HepG2 (cell line): ENCODE results near the gene RRBP1. TPM values are rescaled to one million over a fixed set of nuclear protein-coding genes. Genes with fewer than 3 reads are reported as not detected.

Experiments
- ATAC-seq: fragments of 200-7000 bp; cut with Tn5 transposase; 3 replicates; pipeline ENCODE4 v1.9.1; 2020; ENCODE audit warnings: mild to moderate bottlenecking, moderate library complexity
- BruUV-seq: library from RNA; stranded (reverse); fragments of 400-500 nt; replicated peaks from 2 replicates; lab custom pipeline; 2021; lab: Mats Ljungman, UMichigan
- CTCF ChIA-PET: fragments of 300-600 bp; formaldehyde crosslinking; extraction: SDS; loops from one replicate; lab custom pipeline; 2021; ENCODE audit warnings: low total read pairs, inconsistent platforms, low intra/inter-chr PET ratio; lab: Yijun Ruan, JAX
- POLR2A ChIA-PET: fragments of 350-600 bp; sonication (Branson Sonifier 250); formaldehyde crosslinking; loops from one replicate; lab custom pipeline; 2020; ENCODE audit warnings: antibody characterized with exemption, inconsistent platforms; lab: Yijun Ruan, JAX
- DNase-seq: peaks from one replicate; pipeline ENCODE4 v3.0.0-alpha.2; 2015; ENCODE audit warnings: low spot score
- FAIRE-seq: peaks from 3 replicates; lab custom pipeline; 2011; peaks lifted over from hg19 to GRCh38; lab: Jason Lieb, UNC
- H2AFZ ChIP-seq: one replicate; pipeline ENCODE4 v1.6.1; 2011; ENCODE audit warnings: low read length, inconsistent platforms
- H3K27ac ChIP-seq: fragments of 300-600 bp; 3 replicates; pipeline ENCODE4 v1.8.0; 2011; ENCODE audit warnings: mixed run types, mild to moderate bottlenecking, mixed read lengths, low read length, inconsistent platforms; ENCODE audit not compliant: insufficient read depth; ENCODE audit errors: extremely low read length
- H3K27me3 ChIP-seq, 2 experiments: fragments of 200-600 bp in 1 of 2; 2 replicates in 1 of 2; 3 replicates in 1 of 2; pipeline versions ENCODE4 v1.6.0 to v1.8.0; 2011; ENCODE audit warnings: low read length in 2 of 2, mild to moderate bottlenecking in 2 of 2, moderate library complexity in 2 of 2, inconsistent platforms in 1 of 2; ENCODE audit not compliant: insufficient read depth in 2 of 2, control insufficient read depth in 1 of 2
- H3K36me3 ChIP-seq, 2 experiments: fragments of 200-600 bp in 1 of 2; replicated peaks in 1 of 2; 2 replicates in 1 of 2; 3 replicates in 1 of 2; pipeline versions ENCODE4 v1.5.1 to v1.8.0; 2011; ENCODE audit warnings: low read length in 2 of 2, inconsistent platforms in 1 of 2; ENCODE audit not compliant: insufficient read depth in 2 of 2, control insufficient read depth in 1 of 2
- H3K4me1 ChIP-seq: 2 replicates; pipeline ENCODE4 v1.5.1; 2012; ENCODE audit warnings: low read length, inconsistent platforms; ENCODE audit not compliant: insufficient read depth
- H3K4me2 ChIP-seq: 2 replicates; pipeline ENCODE4 v1.6.0; 2011; ENCODE audit warnings: low read depth, low read length, inconsistent platforms
- H3K4me3 ChIP-seq, 3 experiments: fragments of 200-600 bp in 1 of 3; sonication (generic), shearing (Covaris generic) in 1 of 3; replicated peaks in 1 of 3; 2 replicates each; pipeline ENCODE4 v1.5.1; 2011 to 2016; ENCODE audit warnings: low read length in 3 of 3, inconsistent platforms in 2 of 3, low read depth in 2 of 3, mild to moderate bottlenecking in 2 of 3, control low read depth in 1 of 3, mixed read lengths in 1 of 3; ENCODE audit not compliant: insufficient read depth in 1 of 3
- H3K79me2 ChIP-seq: one replicate; pipeline ENCODE4 v1.6.1; 2011; ENCODE audit warnings: low read length, inconsistent platforms; ENCODE audit not compliant: insufficient read depth
- H3K9ac ChIP-seq: 2 replicates; pipeline ENCODE4 v1.6.0; 2011; ENCODE audit warnings: mild to moderate bottlenecking, low read depth, low read length, inconsistent platforms; ENCODE audit not compliant: insufficient read depth
- H3K9me3 ChIP-seq: 2 replicates; pipeline ENCODE4 v1.5.1; 2012; ENCODE audit warnings: mild to moderate bottlenecking, low read length
- H4K20me1 ChIP-seq: 2 replicates; pipeline ENCODE4 v1.6.0; 2011; ENCODE audit warnings: inconsistent platforms, mild to moderate bottlenecking, low read length, moderate library complexity; ENCODE audit not compliant: insufficient read depth
- AGO1 ChIP-seq: fragments of 200-400 bp; formaldehyde crosslinking; IDR thresholded peaks from 2 replicates; pipeline ENCODE4 v1.6.1; 2017; ENCODE audit warnings: mild to moderate bottlenecking, low read depth, low read length, moderate library complexity; ENCODE audit not compliant: poor library complexity, severe bottlenecking
- AGO2 ChIP-seq: fragments of 200-400 bp; formaldehyde crosslinking; optimal IDR thresholded peaks from 2 replicates; pipeline ENCODE3; 2017; ENCODE audit warnings: mild to moderate bottlenecking, low read depth, low read length, moderate library complexity
- CERS6 ChIP-seq: sonication (generic); formaldehyde crosslinking; IDR thresholded peaks from 2 replicates; pipeline ENCODE4 v1.5.0; 2020; ENCODE audit warnings: missing genetic modification reagents
- ELF3 ChIP-seq: IDR thresholded peaks from 2 replicates; pipeline ENCODE4 v1.6.1; 2016; ENCODE audit warnings: missing genetic modification reagents, missing compliant biosample characterization
- FLYWCH1 ChIP-seq: sonication (generic); formaldehyde crosslinking; IDR thresholded peaks from 2 replicates; pipeline ENCODE4 v1.8.1; 2023; ENCODE audit warnings: mild to moderate bottlenecking, missing genetic modification reagents
- GABPB1 ChIP-seq: IDR thresholded peaks from 2 replicates; pipeline ENCODE4 v1.6.1; 2016; ENCODE audit warnings: mild to moderate bottlenecking, missing genetic modification reagents, moderate library complexity, missing compliant biosample characterization
- GTF2F1 ChIP-seq: fragments of 150-350 bp; IDR thresholded peaks from 2 replicates; pipeline ENCODE4 v1.6.1; 2014; ENCODE audit warnings: low read length
- JDP2 ChIP-seq: sonication (generic); formaldehyde crosslinking; IDR thresholded peaks from 2 replicates; pipeline ENCODE4 v1.8.1; 2022; ENCODE audit warnings: missing genetic modification reagents, borderline replicate concordance
- MIER2 ChIP-seq: IDR thresholded peaks from 2 replicates; pipeline ENCODE4 v1.6.1; 2016; ENCODE audit warnings: missing biosample characterization, missing genetic modification reagents
- NFE2 ChIP-seq: sonication (generic); formaldehyde crosslinking; IDR thresholded peaks from 2 replicates; pipeline ENCODE4 v1.4.0; 2020; ENCODE audit warnings: missing genetic modification reagents
- PAF1 ChIP-seq: IDR thresholded peaks from 2 replicates; pipeline ENCODE4 v1.6.1; 2016; ENCODE audit warnings: missing genetic modification reagents, missing compliant biosample characterization
- PCBP1 ChIP-seq: fragments of 200-400 bp; formaldehyde crosslinking; IDR thresholded peaks from 2 replicates; pipeline ENCODE4 v1.6.1; 2017; ENCODE audit warnings: mild to moderate bottlenecking, low read depth, low read length, borderline replicate concordance
- PTBP1 ChIP-seq: fragments of 200-400 bp; formaldehyde crosslinking; IDR thresholded peaks from 2 replicates; pipeline ENCODE4 v1.6.1; 2018; ENCODE audit warnings: low read length, low read depth; ENCODE audit not compliant: poor library complexity, severe bottlenecking
- SMAD1 ChIP-seq: sonication (generic); formaldehyde crosslinking; IDR thresholded peaks from 2 replicates; pipeline ENCODE4 v1.4.0; 2020; ENCODE audit warnings: missing genetic modification reagents, low read depth, mild to moderate bottlenecking, borderline replicate concordance
- STAG1 ChIP-seq: sonication (generic); formaldehyde crosslinking; IDR thresholded peaks from 2 replicates; pipeline ENCODE4 v1.4.0; 2020; ENCODE audit warnings: missing genetic modification reagents
- XBP1 ChIP-seq: sonication (generic); formaldehyde crosslinking; IDR thresholded peaks from 2 replicates; pipeline ENCODE4 v1.5.0; 2020; ENCODE audit warnings: missing genetic modification reagents
- ZBTB21 ChIP-seq: sonication (generic); formaldehyde crosslinking; IDR thresholded peaks from 2 replicates; pipeline ENCODE4 v1.4.0; 2020; ENCODE audit warnings: missing genetic modification reagents
- ZBTB4 ChIP-seq: sonication (generic); formaldehyde crosslinking; IDR thresholded peaks from 2 replicates; pipeline ENCODE4 v1.4.0; 2020; ENCODE audit warnings: missing genetic modification reagents, mild to moderate bottlenecking, borderline replicate concordance
- ZC3H13 ChIP-seq: sonication (generic); formaldehyde crosslinking; IDR thresholded peaks from 2 replicates; pipeline ENCODE4 v1.8.1; 2023; ENCODE audit warnings: mild to moderate bottlenecking, missing genetic modification reagents, moderate library complexity
- ZNF251 ChIP-seq: sonication (generic); formaldehyde crosslinking; IDR thresholded peaks from 2 replicates; pipeline ENCODE4 v1.9.0; 2021; ENCODE audit warnings: mild to moderate bottlenecking, missing genetic modification reagents
- ZNF274 ChIP-seq: sonication (generic); formaldehyde crosslinking; IDR thresholded peaks from 2 replicates; pipeline ENCODE4 v1.5.1; 2020; ENCODE audit warnings: mild to moderate bottlenecking, missing genetic modification reagents
- ZNF326 ChIP-seq: sonication (generic); formaldehyde crosslinking; IDR thresholded peaks from 2 replicates; pipeline ENCODE4 v1.4.0; 2020; ENCODE audit warnings: missing genetic modification reagents, borderline replicate concordance
- ZNF607 ChIP-seq: sonication (generic); formaldehyde crosslinking; IDR thresholded peaks from 2 replicates; pipeline ENCODE4 v1.5.1; 2020; ENCODE audit warnings: missing genetic modification reagents, mild to moderate bottlenecking, borderline replicate concordance
- ZNF772 ChIP-seq: sonication (generic); formaldehyde crosslinking; IDR thresholded peaks from 2 replicates; pipeline ENCODE4 v1.5.0; 2020; ENCODE audit warnings: mild to moderate bottlenecking, missing genetic modification reagents
- WGBS: methylation state at CpG from one replicate; pipeline ENCODE4 v1.1.6; 2017; ENCODE audit warnings: low lambda C conversion rate; 5-methylcytosine and 5-hydroxymethylcytosine counted together
- in situ Hi-C: cut with HindIII; loops from 2 replicates; pipeline ENCODE4 v1.10.0; 2017; ENCODE audit warnings: low pct_unique_long_range_greater_than_20kb; ENCODE audit not compliant: extremely low pct_ligation_motif_present
- intact Hi-C: fragments of 100-400 bp; cut with micrococcal nuclease; formaldehyde crosslinking; loops from one replicate; pipeline ENCODE4 v1.10.0; 2022; ENCODE audit not compliant: unreplicated experiment
- polyA plus RNA-seq, 8 experiments: library from polyadenylated mRNA; depleted of rRNA in 3 of 8; stranded (reverse) in 7 of 8; unstranded in 1 of 8; fragments of >200 nt; fragmentation: Illumina TruSeq in 4 of 8; extraction: Trizol in 4 of 8; gene quantifications; 2 replicates each; pipeline versions ENCODE4 v1.2.1 to v1.2.3, GENCODE V29; 2011 to 2016; ENCODE audit warnings: low read depth in 4 of 8, missing spikeins in 1 of 8, mixed read lengths in 1 of 8; ENCODE audit not compliant: insufficient read depth in 1 of 8
- total RNA-seq, 5 experiments: library from RNA; depleted of rRNA; stranded (reverse); fragments of >200 nt; fragmentation: Illumina TruSeq; extraction: Trizol; gene quantifications; 2 replicates each; pipeline ENCODE4 v1.2.3, GENCODE V29; 2016; ENCODE audit warnings: low read depth in 1 of 5

RRBP1 gene
- total and polyA plus RNA-seq, 2 of the 13 experiments (the other 11 are each of a cell fraction or from before 2014, with no cell fraction given): 150 to 222 TPM

GRCh38 chr20:17629678-17630089 lies 52.4 kb downstream of the RRBP1 start:
- ChIA-PET POLR2A (no interaction called here), CTCF (no interaction called here)
- H3K27ac ChIP-seq: no peak overlapping the region
- H4K20me1 ChIP-seq: peaks cover 19% of the 10 kb centered on the region; the same call in 1 of the 2 replicates
- no peak overlapping the region for H2AFZ ChIP-seq
- intact Hi-C loops (no loop called here), in situ Hi-C loops (no loop called here)
- H3K4me3 ChIP-seq: no peak overlapping the region
- no peak for DNase-seq
- H3K79me2 ChIP-seq: peaks cover 2% of the 10 kb centered on the region
- H3K9me3 ChIP-seq: no peaks in the 10 kb centered on the region
- 99% methylated on average over 21 of the region's 21 CpGs for WGBS
- BruUV-seq: no TSS peak
- peaks cover 95 to 99% of the 10 kb centered on the region in 2 experiments for H3K36me3 ChIP-seq
- peaks cover 11% of the 10 kb centered on the region for H3K4me1 ChIP-seq
- H3K9ac ChIP-seq: no peak overlapping the region
- no peak for ATAC-seq
- H3K27me3 ChIP-seq: no peaks in the 10 kb centered on the region
- no peak overlapping the region for H3K4me2 ChIP-seq
- FAIRE-seq: no peak
- TF ChIP-seq MIER2 (CRISPR knock-in tag) (no peak), ZNF326 (no peak), PCBP1 (0 out of 2 replicates have a peak, but pooled peaks have one; percentile 39), ZNF251 (CRISPR knock-in tag) (no peak), ZNF607 (CRISPR knock-in tag) (0 out of 2 replicates have a peak, but pooled peaks have one; percentile 58), ELF3 (CRISPR knock-in tag) (no peak), ZNF274 (CRISPR knock-in tag) (no peak), ZBTB4 (no peak), STAG1 (CRISPR knock-in tag) (no peak), FLYWCH1 (CRISPR knock-in tag) (no peak), CERS6 (CRISPR knock-in tag) (no peak), GABPB1 (CRISPR knock-in tag) (peak; percentile 13; the same call in 1 of the 2 replicates), PTBP1 (peak; percentile 69), ZBTB21 (CRISPR knock-in tag) (no peak), AGO2 (peak; percentile 97), SMAD1 (CRISPR knock-in tag) (no peak), JDP2 (CRISPR knock-in tag) (no peak), ZNF772 (CRISPR knock-in tag) (no peak), GTF2F1 (no peak), AGO1 (peak; percentile 69), XBP1 (no peak), PAF1 (0 out of 2 replicates have a peak, but pooled peaks have one; percentile 9), ZC3H13 (CRISPR knock-in tag) (0 out of 2 replicates have a peak, but pooled peaks have one; percentile 12), NFE2 (no peak)
